IPS-20b (cell line): Measurements from ENCODE around the gene PODXL.

ENCODE experiments used
- H3K27ac ChIP-seq: one replicate; pipeline ENCODE4 v1.5.1; 2013; ENCODE audit warnings: low read length
- H3K27me3 ChIP-seq: 2 replicates; pipeline ENCODE4 v1.6.1; 2013; ENCODE audit warnings: mild to moderate bottlenecking, low read length, inconsistent platforms; ENCODE audit not compliant: insufficient read depth
- H3K36me3 ChIP-seq: 2 replicates; pipeline ENCODE4 v1.6.1; 2013; ENCODE audit warnings: low read depth, mild to moderate bottlenecking, inconsistent platforms, low read length, moderate library complexity; ENCODE audit not compliant: insufficient read depth
- H3K4me1 ChIP-seq: 2 replicates; pipeline ENCODE4 v1.6.1; 2013; ENCODE audit warnings: mild to moderate bottlenecking, control low read depth, inconsistent platforms, low read length, moderate library complexity; ENCODE audit not compliant: insufficient read depth
- H3K4me3 ChIP-seq: 2 replicates; pipeline ENCODE4 v1.5.1; 2013; ENCODE audit warnings: mild to moderate bottlenecking, low read length, inconsistent platforms
- H3K9ac ChIP-seq: 2 replicates; pipeline ENCODE4 v1.6.1; 2013; ENCODE audit warnings: low read depth, mild to moderate bottlenecking, inconsistent platforms, low read length, moderate library complexity
- H3K9me3 ChIP-seq: 2 replicates; pipeline ENCODE4 v1.6.1; 2013; ENCODE audit warnings: mild to moderate bottlenecking, low read depth, low read length, inconsistent platforms; ENCODE audit not compliant: insufficient read depth

The PODXL gene

GRCh38 chr7:131498237-131498885 lies 58.1 kb downstream of the PODXL start:
- no peaks in the 10 kb centered on the region for H3K9me3 ChIP-seq
- no peaks in the 10 kb centered on the region for H3K27me3 ChIP-seq
- no peak overlapping the region for H3K27ac ChIP-seq
- no peak overlapping the region for H3K9ac ChIP-seq
- H3K36me3 ChIP-seq: peaks cover 62% of the 10 kb centered on the region
- no peaks in the 10 kb centered on the region for H3K4me1 ChIP-seq
- no peak overlapping the region for H3K4me3 ChIP-seq

DNA sequence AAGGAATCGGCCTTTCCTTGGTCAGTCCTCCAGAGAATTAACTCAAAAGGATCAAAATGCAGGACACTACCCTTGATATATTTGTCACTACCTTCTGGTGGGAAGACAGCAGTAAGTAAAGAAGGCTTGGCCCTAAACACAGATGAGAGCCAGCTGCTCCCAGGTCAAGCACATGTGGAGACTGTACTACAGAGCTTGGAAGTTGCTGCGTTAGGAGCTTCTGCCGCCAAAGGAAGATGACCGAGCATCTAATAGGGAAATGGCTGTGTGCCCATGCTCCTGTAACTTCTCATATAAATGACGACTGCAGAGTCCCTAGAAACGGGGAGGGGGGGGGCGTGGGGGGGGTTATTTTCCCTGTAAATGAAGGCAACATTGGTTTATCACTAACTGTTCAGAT lies 59.0 kb downstream of the PODXL start:
- Histone ChIP-seq H3K36me3 (peaks cover 53% of the 10 kb centered on the region), H3K4me1 (no peaks in the 10 kb centered on the region), H3K9ac (no peak overlapping the region), H3K4me3 (no peak overlapping the region), H3K27me3 (no peaks in the 10 kb centered on the region), H3K27ac (no peak overlapping the region), H3K9me3 (no peaks in the 10 kb centered on the region)

- H3K27ac ChIP-seq: no peak overlapping the region
- H3K4me3 ChIP-seq: no peak overlapping the region
- no peak overlapping the region for H3K9ac ChIP-seq
- H3K27me3 ChIP-seq: no peaks in the 10 kb centered on the region
- peaks cover 37% of the 10 kb centered on the region for H3K36me3 ChIP-seq
- H3K4me1 ChIP-seq: no peaks in the 10 kb centered on the region
- H3K9me3 ChIP-seq: no peaks in the 10 kb centered on the region
Observed at GRCh38 chr7:131495669-131496498, 60.5 kb downstream of the PODXL start.

- H3K9ac ChIP-seq: no peak overlapping the region
- no peak overlapping the region for H3K4me3 ChIP-seq
- H3K4me1 ChIP-seq: no peaks in the 10 kb centered on the region
- H3K36me3 ChIP-seq: peaks cover 22% of the 10 kb centered on the region
- no peaks in the 10 kb centered on the region for H3K9me3 ChIP-seq
- no peaks in the 10 kb centered on the region for H3K27me3 ChIP-seq
- no peak overlapping the region for H3K27ac ChIP-seq
Observed at GRCh38 chr7:131494182-131494581, 62.2 kb downstream of the PODXL start.

DNA sequence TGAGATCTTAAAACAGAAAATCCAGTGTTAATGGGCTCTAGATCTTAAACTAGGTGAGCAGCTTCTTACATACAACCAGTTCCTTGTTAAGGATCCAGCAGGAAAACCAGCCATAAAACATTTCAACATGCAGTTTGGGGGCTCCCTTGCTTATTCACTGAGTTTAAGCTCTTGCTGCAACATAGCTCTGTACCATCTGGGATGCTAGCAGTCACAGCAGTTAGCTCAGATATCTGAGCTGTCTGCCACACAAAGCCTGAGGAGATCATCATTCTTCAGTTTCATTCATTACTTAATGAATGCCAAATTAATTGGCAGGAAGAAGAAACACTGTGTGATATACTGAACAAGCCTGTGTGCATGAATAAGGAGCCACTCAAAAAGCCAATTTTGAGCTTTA lies 62.8 kb downstream of the PODXL start:
- H3K27ac ChIP-seq: no peak overlapping the region
- no peak overlapping the region for H3K9ac ChIP-seq
- H3K36me3 ChIP-seq: peaks cover 16% of the 10 kb centered on the region
- no peaks in the 10 kb centered on the region for H3K27me3 ChIP-seq
- no peaks in the 10 kb centered on the region for H3K9me3 ChIP-seq
- no peak overlapping the region for H3K4me3 ChIP-seq
- H3K4me1 ChIP-seq: no peaks in the 10 kb centered on the region

DNA sequence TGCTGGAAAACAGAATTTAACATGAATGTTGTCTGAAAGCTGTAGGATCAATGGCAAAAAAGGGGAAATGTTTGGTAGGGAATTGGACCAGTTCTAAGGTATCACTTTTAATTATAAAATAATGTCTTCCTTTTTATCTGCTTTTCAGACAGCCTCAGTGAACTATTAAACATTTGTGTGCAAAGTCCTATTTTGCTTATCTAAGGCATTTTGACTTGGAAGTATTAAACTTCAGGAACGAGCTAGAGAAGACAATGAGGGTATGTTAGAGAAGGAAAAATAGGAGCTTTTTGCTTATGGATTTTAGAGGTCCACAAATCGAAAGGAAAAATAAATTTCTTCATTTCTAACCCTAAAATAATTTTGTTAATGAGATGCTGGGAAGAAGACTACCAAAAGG lies 63.3 kb downstream of the PODXL start:
- Histone ChIP-seq H3K9me3 (no peaks in the 10 kb centered on the region), H3K36me3 (peaks cover 11% of the 10 kb centered on the region; the same call in 1 of the 2 replicates), H3K4me3 (no peak overlapping the region), H3K9ac (no peak overlapping the region), H3K4me1 (no peaks in the 10 kb centered on the region), H3K27me3 (no peaks in the 10 kb centered on the region), H3K27ac (no peak overlapping the region)

- Histone ChIP-seq H3K27ac (no peak overlapping the region), H3K9me3 (no peaks in the 10 kb centered on the region), H3K36me3 (peaks cover 6% of the 10 kb centered on the region; the same call in 1 of the 2 replicates), H3K9ac (no peak overlapping the region), H3K4me1 (no peaks in the 10 kb centered on the region), H3K4me3 (no peak overlapping the region), H3K27me3 (no peaks in the 10 kb centered on the region)
Observed at GRCh38 chr7:131489881-131490280, 66.5 kb downstream of the PODXL start.

- H3K9me3 ChIP-seq: no peaks in the 10 kb centered on the region
- H3K9ac ChIP-seq: no peak overlapping the region
- no peaks in the 10 kb centered on the region for H3K27me3 ChIP-seq
- H3K36me3 ChIP-seq: peaks cover 6% of the 10 kb centered on the region; the same call in 1 of the 2 replicates
- no peak overlapping the region for H3K4me3 ChIP-seq
- no peaks in the 10 kb centered on the region for H3K4me1 ChIP-seq
- H3K27ac ChIP-seq: no peak overlapping the region
Observed at GRCh38 chr7:131489196-131489595, 67.2 kb downstream of the PODXL start.

DNA sequence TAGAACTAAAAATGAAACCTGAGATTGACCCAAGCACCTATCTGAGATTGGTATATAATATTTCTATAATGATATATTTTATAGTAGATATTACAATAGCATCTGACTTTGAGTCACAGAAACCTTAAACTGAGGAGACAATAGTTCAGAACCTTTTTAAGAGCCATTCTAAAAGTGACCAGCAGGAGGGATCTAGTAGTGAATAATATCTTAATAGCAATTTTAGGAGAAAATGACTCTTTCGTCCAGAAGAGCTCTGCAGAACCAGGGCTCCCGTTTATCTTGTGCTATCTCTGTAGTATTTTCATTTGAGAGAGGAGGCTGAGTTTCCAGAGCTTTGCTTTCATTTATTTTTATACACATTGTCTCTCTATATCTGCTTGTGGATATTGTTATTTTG lies 68.1 kb downstream of the PODXL start:
- peaks cover 6% of the 10 kb centered on the region; the same call in 1 of the 2 replicates for H3K36me3 ChIP-seq
- no peaks in the 10 kb centered on the region for H3K27me3 ChIP-seq
- H3K4me3 ChIP-seq: no peak overlapping the region
- H3K9ac ChIP-seq: no peak overlapping the region
- H3K27ac ChIP-seq: no peak overlapping the region
- no peaks in the 10 kb centered on the region for H3K4me1 ChIP-seq
- no peaks in the 10 kb centered on the region for H3K9me3 ChIP-seq

GRCh38 chr7:131487217-131487616 lies 69.2 kb downstream of the PODXL start:
- Histone ChIP-seq H3K4me3 (no peak overlapping the region), H3K9ac (no peak overlapping the region), H3K4me1 (no peaks in the 10 kb centered on the region), H3K27me3 (no peaks in the 10 kb centered on the region), H3K9me3 (no peaks in the 10 kb centered on the region), H3K27ac (no peak overlapping the region), H3K36me3 (peaks cover 6% of the 10 kb centered on the region; the same call in 1 of the 2 replicates)

- no peaks in the 10 kb centered on the region for H3K4me1 ChIP-seq
- peaks cover 6% of the 10 kb centered on the region; the same call in 1 of the 2 replicates for H3K36me3 ChIP-seq
- no peak overlapping the region for H3K4me3 ChIP-seq
- no peaks in the 10 kb centered on the region for H3K9me3 ChIP-seq
- no peak overlapping the region for H3K27ac ChIP-seq
- H3K9ac ChIP-seq: no peak overlapping the region
- no peaks in the 10 kb centered on the region for H3K27me3 ChIP-seq
Observed at GRCh38 chr7:131486346-131486745, 70.1 kb downstream of the PODXL start.

DNA sequence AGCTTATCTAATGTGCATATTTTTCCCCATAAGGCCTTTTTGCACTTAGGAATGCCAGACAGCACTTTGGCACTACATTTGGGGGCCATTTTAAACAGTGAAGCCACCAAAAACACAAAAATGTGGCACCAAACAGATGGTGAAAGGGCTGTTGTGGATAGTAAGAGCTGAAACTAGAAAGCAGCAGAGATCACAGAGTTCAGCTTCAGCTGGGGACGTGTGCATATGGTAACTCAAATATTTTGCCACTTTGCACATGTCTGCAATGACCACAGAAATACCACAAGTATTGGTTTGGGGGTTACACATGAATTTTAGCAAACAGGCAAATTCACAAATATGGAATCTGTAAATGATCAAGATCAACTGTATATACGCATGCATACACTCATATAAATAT lies 72.8 kb downstream of the PODXL start:
- H3K4me1 ChIP-seq: peaks cover 9% of the 10 kb centered on the region; the same call in 1 of the 2 replicates
- no peak overlapping the region for H3K4me3 ChIP-seq
- no peaks in the 10 kb centered on the region for H3K27me3 ChIP-seq
- no peaks in the 10 kb centered on the region for H3K9me3 ChIP-seq
- H3K27ac ChIP-seq: no peak overlapping the region
- no peak overlapping the region for H3K9ac ChIP-seq
- H3K36me3 ChIP-seq: peaks cover 6% of the 10 kb centered on the region; the same call in 1 of the 2 replicates
